Aorta (tissue), 5 donors: ENCODE measurements around the gene TMC1. TPM values are rescaled to one million over a fixed set of nuclear protein-coding genes. Genes with fewer than 3 reads are reported as not detected.

ENCODE experiments used
- ATAC-seq: fragments of 200-7000 bp; cut with Tn5 transposase; one replicate; pipeline ENCODE4 v1.9.1; 2022; ENCODE audit warnings: moderate library complexity; ENCODE audit not compliant: low FRiP score
- DNase-seq, 2 donors: peaks; one replicate each; pipeline ENCODE4 v3.0.0-alpha.2; 2020
- H3K27ac ChIP-seq, 2 donors: one replicate each; pipeline ENCODE4 v1.5.1; 2013; ENCODE audit warnings: low read length in 2 of 2, mild to moderate bottlenecking in 2 of 2, moderate library complexity in 2 of 2, control low read depth in 1 of 2, inconsistent platforms in 1 of 2, low read depth in 1 of 2
- H3K27me3 ChIP-seq, 2 donors: one replicate each; pipeline ENCODE4 v1.6.1; 2013; ENCODE audit warnings: control low read depth in 1 of 2, low read length in 1 of 2, mild to moderate bottlenecking in 1 of 2, moderate library complexity in 1 of 2; ENCODE audit not compliant: insufficient read depth in 2 of 2, control insufficient read depth in 1 of 2
- H3K36me3 ChIP-seq, 2 donors: one replicate each; pipeline ENCODE4 v1.6.1; 2013; ENCODE audit warnings: control low read depth in 1 of 2, low read length in 1 of 2, mild to moderate bottlenecking in 1 of 2; ENCODE audit not compliant: insufficient read depth in 2 of 2, control insufficient read depth in 1 of 2
- H3K4me1 ChIP-seq, 2 donors: one replicate each; pipeline ENCODE4 v1.6.1; 2013; ENCODE audit warnings: low read length in 2 of 2, control low read depth in 1 of 2, mild to moderate bottlenecking in 1 of 2, moderate library complexity in 1 of 2; ENCODE audit not compliant: insufficient read depth in 2 of 2, control insufficient read depth in 1 of 2
- H3K4me3 ChIP-seq, 2 donors: one replicate each; pipeline ENCODE4 v1.5.1; 2013; ENCODE audit warnings: low read length in 2 of 2, control low read depth in 1 of 2, mild to moderate bottlenecking in 1 of 2
- H3K9me3 ChIP-seq: one replicate; pipeline ENCODE4 v1.6.1; 2013; ENCODE audit warnings: mild to moderate bottlenecking, low read length; ENCODE audit not compliant: control insufficient read depth
- WGBS, 2 donors: extraction: QIAGEN DNeasy Blood & Tissue Kit; methylation state at CpG; one replicate each; pipeline ENCODE4 v1.1.7; 2013; 5-methylcytosine and 5-hydroxymethylcytosine counted together
- intact Hi-C, 2 donors: fragments of 100-400 bp; cut with DNase I; formaldehyde crosslinking; loops; one replicate each; pipeline versions ENCODE4 v1.14.2 to v1.15.0; 2022
- polyA plus RNA-seq, 2 donors: library from polyadenylated mRNA; stranded (reverse); fragments of 200-250 nt; gene quantifications; one replicate each; pipeline ENCODE4 v1.2.3, GENCODE V29; 2013
- total RNA-seq, 2 donors: library from RNA; stranded (reverse); fragmentation: NEBNext Ultra II Directional; extraction: Animal tissue kit (Norgen Biotek cat#: 25700); gene quantifications; one replicate each; pipeline ENCODE4 v1.2.1, GENCODE V29; 2021
- donor health status: healthy with polysubstance abuse.
- donor health status: Bipolar disorder and iron deficiency.
- donor health status: DM: no; HTN: no; CAD: no.
- donor health status: DM: no; HTN: no; CAD: no.
- donor health status: DM: yes; HTN: yes; CAD: no.

Gene TMC1
- total and polyA plus RNA-seq, 4 donors = 0.62 to 2.9 TPM; not detected in 2

- WGBS, 2 donors = 65 to 66% methylated on average over 2 of the region's 2 CpGs
- DNase-seq = no peak
- H3K36me3 ChIP-seq = no peaks in the 10 kb centered on the region
- no peak overlapping the region for H3K4me3 ChIP-seq
- no peak overlapping the region for H3K27ac ChIP-seq
- no peaks in the 10 kb centered on the region for H3K9me3 ChIP-seq
- intact Hi-C loops = loop anchor here (5.0 kb wide), 1 partner anchor 308 kb away; no protein-coding TSS in a partner anchor
- H3K27me3 ChIP-seq = no peaks in the 10 kb centered on the region
- ATAC-seq = no peak
- peaks cover 0 to 1% of the 10 kb centered on the region in 2 donors for H3K4me1 ChIP-seq
These were observed 68.5 kb downstream of the TMC1 start for GRCh38 chr9:72589667-72590521.

- intact Hi-C loops = loop anchor here (5.0 kb wide), 1 partner anchor 309 kb away; no protein-coding TSS in a partner anchor
- Histone ChIP-seq H3K4me1 (peaks cover 0 to 1% of the 10 kb centered on the region in 2 donors), H3K9me3 (no peaks in the 10 kb centered on the region), H3K36me3 (no peaks in the 10 kb centered on the region), H3K27me3 (no peaks in the 10 kb centered on the region), H3K27ac (no peak overlapping the region), H3K4me3 (no peak overlapping the region)
- DNase-seq (no peak), ATAC-seq (no peak)
- 90 to 96% methylated on average over 3 of the region's 3 CpGs for WGBS, 2 donors
These were observed 69.4 kb downstream of the TMC1 start for GRCh38 chr9:72590824-72591223.

- no peaks in the 10 kb centered on the region for H3K27me3 ChIP-seq
- ATAC-seq (peak; percentile 86), DNase-seq (no peak)
- WGBS, 2 donors = 54 to 61% methylated on average over 5 of the region's 5 CpGs
- H3K4me3 ChIP-seq = no peak overlapping the region
- H3K36me3 ChIP-seq = no peaks in the 10 kb centered on the region
- H3K4me1 ChIP-seq = peaks cover 0 to 1% of the 10 kb centered on the region in 2 donors
- H3K27ac ChIP-seq = no peak overlapping the region
- intact Hi-C loops = loop anchor here (5.0 kb wide), 1 partner anchor 310 kb away; no protein-coding TSS in a partner anchor
- no peaks in the 10 kb centered on the region for H3K9me3 ChIP-seq
These were observed 71.3 kb downstream of the TMC1 start for GRCh38 chr9:72592502-72593403.

- no peak overlapping the region for H3K4me3 ChIP-seq
- DNase-seq (no peak), ATAC-seq (no peak)
- H3K27me3 ChIP-seq = no peaks in the 10 kb centered on the region
- intact Hi-C loops = no loop called here
- H3K36me3 ChIP-seq = no peaks in the 10 kb centered on the region
- no peak overlapping the region for H3K27ac ChIP-seq
- peaks cover 0 to 1% of the 10 kb centered on the region in 2 donors for H3K4me1 ChIP-seq
- no peaks in the 10 kb centered on the region for H3K9me3 ChIP-seq
- whole genome bisulfite sequencing, 2 donors = 88 to 89% methylated on average over 6 of the region's 6 CpGs
These were observed 75.2 kb downstream of the TMC1 start for GRCh38 chr9:72596451-72597180.

- Histone ChIP-seq H3K4me1 (peaks cover 0 to 1% of the 10 kb centered on the region in 2 donors), H3K9me3 (no peaks in the 10 kb centered on the region), H3K27ac (no peak overlapping the region), H3K27me3 (no peaks in the 10 kb centered on the region), H3K4me3 (no peak overlapping the region), H3K36me3 (no peaks in the 10 kb centered on the region)
- intact Hi-C loops = no loop called here
- 93 to 95% methylated on average over 8 of the region's 8 CpGs for WGBS, 2 donors
- DNase-seq (no peak), ATAC-seq (no peak)
These were observed 75.7 kb downstream of the TMC1 start for GRCh38 chr9:72597181-72597517.

- H3K27me3 ChIP-seq = no peaks in the 10 kb centered on the region
- no peaks in the 10 kb centered on the region for H3K36me3 ChIP-seq
- 82 to 88% methylated on average over 3 of the region's 3 CpGs for WGBS, 2 donors
- intact Hi-C loops = no loop called here
- ATAC-seq (no peak), DNase-seq (no peak)
- H3K9me3 ChIP-seq = no peaks in the 10 kb centered on the region
- peaks cover 0 to under 1% of the 10 kb centered on the region in 2 donors for H3K4me1 ChIP-seq
- no peak overlapping the region for H3K27ac ChIP-seq
- H3K4me3 ChIP-seq = no peak overlapping the region
These were observed 76.2 kb downstream of the TMC1 start for GRCh38 chr9:72597601-72598000.

- no peaks in the 10 kb centered on the region for H3K36me3 ChIP-seq
- ATAC-seq (no peak), DNase-seq (no peak)
- WGBS, 2 donors = 87 to 90% methylated on average over 3 of the region's 3 CpGs
- H3K9me3 ChIP-seq = no peaks in the 10 kb centered on the region
- H3K27ac ChIP-seq = no peak overlapping the region
- H3K4me1 ChIP-seq = peaks cover 0 to 3% of the 10 kb centered on the region in 2 donors
- intact Hi-C loops = no loop called here
- no peak overlapping the region for H3K4me3 ChIP-seq
- no peaks in the 10 kb centered on the region for H3K27me3 ChIP-seq
These were observed 77.2 kb downstream of the TMC1 start for GRCh38 chr9:72598639-72599038.

- no peaks in the 10 kb centered on the region for H3K36me3 ChIP-seq
- no peaks in the 10 kb centered on the region for H3K9me3 ChIP-seq
- H3K4me3 ChIP-seq = no peak overlapping the region
- peaks cover 0 to 3% of the 10 kb centered on the region in 2 donors for H3K4me1 ChIP-seq
- ATAC-seq (no peak), DNase-seq (no peak)
- H3K27ac ChIP-seq = no peak overlapping the region
- intact Hi-C loops = no loop called here
- H3K27me3 ChIP-seq = no peaks in the 10 kb centered on the region
- 38% methylated on average over 5 of the region's 5 CpGs for WGBS, 2 donors
These were observed 78.6 kb downstream of the TMC1 start for GRCh38 chr9:72599874-72600534.
